ENCODE results near the gene PIGBOS1.

Gene PIGBOS1

DNA sequence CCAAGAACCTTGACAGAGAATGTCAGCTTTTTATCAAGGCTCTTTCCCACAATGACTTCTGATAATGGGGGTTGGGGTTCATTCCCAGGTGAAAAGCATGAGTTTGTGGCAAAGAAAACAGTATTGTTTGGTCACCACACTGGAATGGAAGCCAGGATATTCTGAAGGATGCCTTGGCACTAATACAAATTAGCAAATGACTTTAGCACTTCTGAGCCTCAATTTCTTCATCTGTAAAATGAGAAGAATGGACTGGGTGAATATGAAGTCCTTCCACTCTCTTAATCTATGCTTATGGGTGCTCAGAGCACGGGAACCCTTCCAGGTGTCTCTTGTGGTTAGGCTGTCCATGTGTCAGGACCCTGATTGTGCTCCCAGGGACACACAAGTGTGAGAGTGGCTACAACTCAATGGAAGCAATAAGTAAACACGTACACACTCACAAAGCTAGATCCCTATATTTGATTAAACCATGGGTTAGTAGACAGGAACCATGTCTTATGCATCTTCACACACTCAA lies 50.7 kb downstream of the PIGBOS1 start:
- no peak overlapping the region for H3K4me3 ChIP-seq (ENCODE audit: low read depth, low read length)
- DNase-seq (ENCODE audit: low read depth) = no peak
- TF ChIP-seq, protein P1, sequence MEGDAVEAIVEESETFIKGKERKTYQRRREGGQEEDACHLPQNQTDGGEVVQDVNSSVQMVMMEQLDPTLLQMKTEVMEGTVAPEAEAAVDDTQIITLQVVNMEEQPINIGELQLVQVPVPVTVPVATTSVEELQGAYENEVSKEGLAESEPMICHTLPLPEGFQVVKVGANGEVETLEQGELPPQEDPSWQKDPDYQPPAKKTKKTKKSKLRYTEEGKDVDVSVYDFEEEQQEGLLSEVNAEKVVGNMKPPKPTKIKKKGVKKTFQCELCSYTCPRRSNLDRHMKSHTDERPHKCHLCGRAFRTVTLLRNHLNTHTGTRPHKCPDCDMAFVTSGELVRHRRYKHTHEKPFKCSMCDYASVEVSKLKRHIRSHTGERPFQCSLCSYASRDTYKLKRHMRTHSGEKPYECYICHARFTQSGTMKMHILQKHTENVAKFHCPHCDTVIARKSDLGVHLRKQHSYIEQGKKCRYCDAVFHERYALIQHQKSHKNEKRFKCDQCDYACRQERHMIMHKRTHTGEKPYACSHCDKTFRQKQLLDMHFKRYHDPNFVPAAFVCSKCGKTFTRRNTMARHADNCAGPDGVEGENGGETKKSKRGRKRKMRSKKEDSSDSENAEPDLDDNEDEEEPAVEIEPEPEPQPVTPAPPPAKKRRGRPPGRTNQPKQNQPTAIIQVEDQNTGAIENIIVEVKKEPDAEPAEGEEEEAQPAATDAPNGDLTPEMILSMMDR (IDR thresholded peaks at IDR 0.05; ENCODE audit: control insufficient read depth, extremely low read depth, insufficient read depth) = no peak

- no peak overlapping the region for H3K4me3 ChIP-seq (ENCODE audit: low read depth, low read length)
- TF ChIP-seq, protein P1 (IDR thresholded peaks at IDR 0.05; ENCODE audit: control insufficient read depth, extremely low read depth, insufficient read depth) = no peak
- DNase-seq (ENCODE audit: low read depth) = no peak
Observed at GRCh38 chr15:55267401-55268175, 51.3 kb downstream of the PIGBOS1 start.
